HG02759 (cell line): ENCODE results near the gene SMIM35.

Experiments used
- ATAC-seq: cut with Tn5 transposase; IDR thresholded peaks from one replicate; pipeline ENCODE4 v1.9.1; 2021; ENCODE audit warnings: mild to moderate bottlenecking, moderate library complexity; ENCODE audit not compliant: unreplicated experiment

SMIM35 gene

DNA sequence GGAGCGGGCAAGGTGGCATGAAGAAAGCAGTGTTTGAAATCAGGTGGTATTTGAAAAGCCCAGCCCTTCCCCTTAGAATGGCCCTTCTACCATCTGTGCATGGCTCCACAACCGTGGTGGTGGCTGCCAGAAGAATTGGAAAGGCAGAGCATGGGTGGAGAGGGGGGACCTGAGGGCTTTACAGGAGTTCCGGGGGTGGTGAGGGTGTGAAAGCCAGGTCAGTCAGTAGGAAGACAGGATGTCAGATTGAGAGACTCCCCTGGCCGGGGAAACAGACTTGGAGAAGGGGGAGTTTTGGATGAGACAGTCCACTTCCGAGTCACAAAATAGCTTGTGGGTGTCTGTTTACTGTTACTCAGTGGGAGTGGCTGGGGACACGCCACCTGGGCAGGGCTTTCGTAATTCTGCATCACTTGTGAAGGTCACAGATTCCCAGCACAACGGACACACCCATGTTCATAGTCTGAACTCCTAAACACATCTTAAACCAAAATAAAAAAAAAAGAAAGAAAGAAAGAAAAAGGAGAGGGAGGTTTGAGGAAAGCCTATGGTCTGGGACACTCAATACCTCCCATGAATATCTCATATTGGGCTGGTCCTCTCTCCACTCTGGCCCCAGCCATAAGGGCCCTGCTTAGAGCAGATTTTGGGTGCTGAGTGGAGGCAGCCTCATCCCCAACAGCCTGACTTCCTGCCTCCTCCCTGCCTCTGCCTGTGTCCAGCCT lies 24.4 kb upstream of the SMIM35 start:
- no peak for ATAC-seq

- no peak for ATAC-seq
Observed at GRCh38 chr11:118109231-118109630, 22.5 kb upstream of the SMIM35 start.

GRCh38 chr11:118108513-118108912 lies 21.8 kb upstream of the SMIM35 start:
- ATAC-seq, result no peak

DNA sequence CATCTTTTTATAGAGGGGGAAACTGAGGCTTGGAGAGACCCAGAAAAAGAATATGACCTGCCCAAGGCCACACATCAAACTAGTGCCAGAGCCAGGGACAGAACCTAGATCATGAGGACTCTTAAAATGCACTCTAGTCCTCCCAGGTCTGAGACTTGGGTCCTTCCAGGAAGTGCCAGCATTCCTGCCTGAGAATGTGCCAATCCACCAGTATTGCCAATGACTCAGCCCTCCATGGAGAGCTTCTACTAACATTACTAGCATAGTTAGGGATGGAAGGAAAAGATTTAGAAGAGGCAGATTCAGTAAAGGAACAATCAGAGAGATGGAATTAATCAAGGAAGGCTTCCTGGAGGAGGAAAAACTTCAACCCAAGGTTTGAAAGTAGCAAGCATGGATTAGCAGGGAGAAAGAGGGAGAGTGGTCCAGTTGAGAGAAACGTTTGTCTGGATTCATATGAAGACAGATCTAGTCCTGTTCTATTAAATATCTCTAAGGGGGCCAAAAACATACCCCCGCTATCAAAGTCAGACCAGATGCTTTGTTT lies 20.1 kb upstream of the SMIM35 start:
- ATAC-seq, result no peak

- ATAC-seq, result no peak
Observed at GRCh38 chr11:118105657-118106305, 19.0 kb upstream of the SMIM35 start.

DNA sequence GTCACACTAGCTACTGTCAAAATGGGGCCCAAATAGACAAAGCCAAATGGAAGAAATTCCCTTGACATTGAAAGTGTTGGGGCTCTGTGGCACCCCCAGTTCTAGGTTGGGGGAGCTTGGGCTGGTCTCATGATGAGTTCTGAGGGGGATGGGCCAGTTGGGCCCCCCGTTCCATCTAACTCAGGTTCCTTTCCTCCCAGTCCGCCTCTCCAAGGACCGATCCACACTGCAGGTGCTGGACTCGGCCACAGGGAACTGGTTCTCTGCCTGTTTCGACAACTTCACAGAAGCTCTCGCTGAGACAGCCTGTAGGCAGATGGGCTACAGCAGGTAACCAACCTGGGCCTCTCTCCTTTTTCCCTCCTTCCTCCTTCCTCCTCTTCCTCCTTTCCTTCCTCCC lies 17.7 kb upstream of the SMIM35 start:
- ATAC-seq, result no peak

DNA sequence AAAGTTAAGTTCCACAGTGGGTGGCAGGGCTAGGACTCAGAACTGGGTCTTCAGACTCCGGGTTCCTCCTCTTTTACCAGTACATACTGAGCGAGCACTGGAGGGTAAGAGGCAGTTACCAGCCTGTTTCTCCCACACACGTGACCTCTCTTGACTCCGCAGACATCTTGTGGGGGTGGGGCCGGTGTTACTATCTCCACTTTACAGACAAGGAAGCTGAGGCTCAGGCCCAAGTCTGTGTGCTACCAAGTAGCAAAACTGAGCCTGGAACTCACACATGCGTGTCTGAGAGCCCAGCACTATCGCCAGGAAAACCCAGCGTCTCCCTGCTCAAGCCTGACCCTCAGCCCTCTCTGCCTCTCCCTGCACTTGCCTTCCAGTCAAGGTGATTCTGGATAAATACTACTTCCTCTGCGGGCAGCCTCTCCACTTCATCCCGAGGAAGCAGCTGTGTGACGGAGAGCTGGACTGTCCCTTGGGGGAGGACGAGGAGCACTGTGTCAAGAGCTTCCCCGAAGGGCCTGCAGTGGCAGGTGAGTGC lies 16.0 kb upstream of the SMIM35 start:
- ATAC-seq, result no peak

GRCh38 chr11:118100691-118101232 lies 14.0 kb upstream of the SMIM35 start:
- no peak for ATAC-seq

DNA sequence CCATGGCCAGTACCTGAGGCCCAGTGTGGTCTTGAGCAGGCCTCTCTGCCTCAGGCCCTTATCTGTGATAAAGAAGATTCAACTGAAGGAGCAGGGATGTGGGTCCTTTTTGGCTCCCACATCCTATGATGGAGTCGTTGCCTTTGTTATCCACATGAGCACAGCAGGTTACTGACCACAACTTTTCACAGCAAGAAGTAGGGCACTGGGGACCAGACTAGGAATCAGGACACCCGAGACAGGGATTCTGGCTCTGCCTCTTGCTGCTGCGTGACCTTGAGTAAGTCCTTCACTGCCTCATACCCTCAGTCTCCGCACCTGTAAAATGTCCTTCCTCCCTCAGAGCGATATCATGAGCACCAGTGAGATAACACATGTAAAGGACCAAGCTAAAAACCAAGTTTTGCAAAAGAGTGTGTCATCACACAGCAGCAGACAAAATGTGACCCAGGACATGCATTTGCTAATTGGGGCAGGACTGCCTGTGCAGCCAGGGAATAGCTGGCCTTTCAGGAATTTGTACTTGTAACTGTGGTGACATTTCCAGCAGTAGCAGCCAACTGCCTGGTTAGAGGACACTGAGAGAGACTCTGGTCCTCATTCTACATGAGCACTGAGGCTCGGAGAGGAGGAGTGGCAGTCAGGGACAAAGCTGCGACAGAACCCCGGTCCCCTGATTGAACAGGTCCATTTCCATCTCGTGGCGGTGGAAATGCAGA lies 13.2 kb upstream of the SMIM35 start:
- ATAC-seq, result no peak

- no peak for ATAC-seq
Observed at GRCh38 chr11:118098996-118099837, 12.5 kb upstream of the SMIM35 start.

GRCh38 chr11:118095967-118096367 lies 9.2 kb upstream of the SMIM35 start:
- ATAC-seq, result no peak

DNA sequence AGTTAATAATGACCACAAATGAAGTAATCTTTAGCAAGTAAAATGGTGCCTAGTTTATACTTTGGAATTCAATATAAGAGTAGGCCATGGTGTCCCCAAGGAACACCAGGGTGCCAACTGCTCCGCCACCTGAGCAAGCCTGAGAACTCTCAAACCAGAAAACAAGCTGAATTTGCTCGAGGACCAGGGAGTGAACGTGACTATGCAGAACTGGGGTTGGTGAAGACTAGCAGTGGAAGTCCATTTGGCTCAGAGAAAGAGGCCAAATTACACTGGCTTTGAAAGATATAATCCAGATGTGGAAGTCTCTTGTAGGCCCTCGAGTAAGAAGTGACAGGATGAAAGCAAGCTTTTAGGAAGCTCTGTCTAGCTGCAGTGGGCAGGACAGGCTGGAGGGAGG lies 8.7 kb upstream of the SMIM35 start:
- ATAC-seq, result no peak

- ATAC-seq, result no peak
Observed at GRCh38 chr11:118092907-118093571, 6.3 kb upstream of the SMIM35 start.

GRCh38 chr11:118091690-118092089 lies 4.9 kb upstream of the SMIM35 start:
- no peak for ATAC-seq

GRCh38 chr11:118090545-118091162 lies 3.9 kb upstream of the SMIM35 start:
- no peak for ATAC-seq

- ATAC-seq, result no peak
Observed at GRCh38 chr11:118088531-118088930, 1.8 kb upstream of the SMIM35 start.

DNA sequence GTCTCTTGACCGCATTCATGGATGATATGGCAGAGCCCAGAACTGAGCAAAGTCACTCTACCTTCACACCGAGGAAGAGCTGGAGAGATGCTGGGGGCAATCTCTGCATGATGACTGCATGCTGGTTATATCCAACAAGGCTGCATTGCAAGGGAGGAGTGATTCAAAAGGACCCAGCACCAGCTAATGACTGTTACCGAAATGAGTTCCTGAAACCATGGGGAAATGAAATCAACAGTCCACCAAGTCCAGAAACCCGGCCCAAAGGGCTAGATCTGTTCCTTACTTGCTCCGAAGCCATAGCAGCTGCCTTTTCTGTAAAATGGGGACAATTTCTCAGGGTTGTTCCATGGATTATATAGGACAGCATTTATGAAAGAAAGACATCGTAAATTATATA lies 1.2 kb upstream of the SMIM35 start:
- ATAC-seq, result no peak

GRCh38 chr11:118084656-118085055 lies 2.1 kb downstream of the SMIM35 start:
- ATAC-seq, result no peak

DNA sequence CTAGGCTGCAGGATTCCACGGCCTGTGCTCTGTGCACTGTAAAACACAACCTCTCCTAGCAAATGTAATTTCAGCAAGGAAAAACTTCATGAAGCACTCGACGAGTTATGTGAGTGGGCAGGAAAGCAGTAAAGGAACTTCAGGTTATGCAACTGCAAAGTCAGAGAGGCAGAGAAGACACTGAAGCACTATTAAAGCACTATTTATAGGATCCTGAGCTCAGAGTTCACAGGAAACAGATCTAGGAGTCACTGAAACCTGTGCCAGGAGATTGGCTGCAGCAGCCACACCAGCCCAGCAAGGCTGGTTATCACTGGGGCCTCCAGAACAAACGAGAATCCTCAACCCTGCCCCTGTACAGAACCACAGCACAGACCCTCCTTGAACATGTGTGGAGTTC lies 2.5 kb downstream of the SMIM35 start:
- no peak for ATAC-seq
